Measurements from ENCODE around the gene SRGAP3.

SRGAP3 gene

GRCh38 chr3:9198899-9199335, 50.5 kb downstream of the SRGAP3 start:
- no peak for DNase-seq

- DNase-seq: no peak
Observed at GRCh38 chr3:9198261-9198660, 51.2 kb downstream of the SRGAP3 start.

- no peak for DNase-seq
Observed at GRCh38 chr3:9196020-9196419, 53.4 kb downstream of the SRGAP3 start.

- DNase-seq: no peak
Observed at GRCh38 chr3:9195390-9195789, 54.1 kb downstream of the SRGAP3 start.

- DNase-seq: no peak
Observed at GRCh38 chr3:9194509-9195184, 54.8 kb downstream of the SRGAP3 start.

- no peak for DNase-seq
Observed at GRCh38 chr3:9193633-9194195, 55.7 kb downstream of the SRGAP3 start.

GRCh38 chr3:9193211-9193610, 56.2 kb downstream of the SRGAP3 start:
- no peak for DNase-seq

- no peak for DNase-seq
Observed at GRCh38 chr3:9192248-9193025, 57.0 kb downstream of the SRGAP3 start.

- no peak for DNase-seq
Observed at GRCh38 chr3:9190276-9190675, 59.2 kb downstream of the SRGAP3 start.

- DNase-seq: no peak
Observed at GRCh38 chr3:9188583-9188982, 60.9 kb downstream of the SRGAP3 start.

- DNase-seq: no peak
Observed at GRCh38 chr3:9185701-9186100, 63.7 kb downstream of the SRGAP3 start.

GRCh38 chr3:9185046-9185445, 64.4 kb downstream of the SRGAP3 start:
- no peak for DNase-seq

- DNase-seq: no peak
Observed at GRCh38 chr3:9184461-9184835, 65.0 kb downstream of the SRGAP3 start.

GRCh38 chr3:9183811-9184460, 65.5 kb downstream of the SRGAP3 start:
- DNase-seq: no peak

GRCh38 chr3:9183011-9183410, 66.4 kb downstream of the SRGAP3 start:
- no peak for DNase-seq

- no peak for DNase-seq
Observed at GRCh38 chr3:9180764-9181117, 68.7 kb downstream of the SRGAP3 start.

- DNase-seq: no peak
Observed at GRCh38 chr3:9179826-9180763, 69.4 kb downstream of the SRGAP3 start.

- DNase-seq: no peak
Observed at GRCh38 chr3:9178697-9179096, 70.7 kb downstream of the SRGAP3 start.

- no peak for DNase-seq
Observed at GRCh38 chr3:9175421-9175820, 74.0 kb downstream of the SRGAP3 start.

- no peak for DNase-seq
Observed at GRCh38 chr3:9173445-9173844, 76.0 kb downstream of the SRGAP3 start.

GRCh38 chr3:9172851-9173321, 76.6 kb downstream of the SRGAP3 start:
- DNase-seq: no peak

GRCh38 chr3:9170851-9171160, 78.6 kb downstream of the SRGAP3 start:
- DNase-seq: no peak

All from activated CD4-positive, alpha-beta T cell treated with anti-CD3 and anti-CD28 coated beads for 1 hour (primary cell).